GM20431 (cell line): ENCODE results near the gene OSGIN1.

ENCODE experiments used
- in situ Hi-C: fragments of 300-500 bp; cut with MseI, MboI; formaldehyde crosslinking; loops from one replicate; pipeline ENCODE4 v1.15.0; 2020; ENCODE audit warnings: low sequenced_read_pairs; ENCODE audit not compliant: unreplicated experiment

Gene OSGIN1

DNA sequence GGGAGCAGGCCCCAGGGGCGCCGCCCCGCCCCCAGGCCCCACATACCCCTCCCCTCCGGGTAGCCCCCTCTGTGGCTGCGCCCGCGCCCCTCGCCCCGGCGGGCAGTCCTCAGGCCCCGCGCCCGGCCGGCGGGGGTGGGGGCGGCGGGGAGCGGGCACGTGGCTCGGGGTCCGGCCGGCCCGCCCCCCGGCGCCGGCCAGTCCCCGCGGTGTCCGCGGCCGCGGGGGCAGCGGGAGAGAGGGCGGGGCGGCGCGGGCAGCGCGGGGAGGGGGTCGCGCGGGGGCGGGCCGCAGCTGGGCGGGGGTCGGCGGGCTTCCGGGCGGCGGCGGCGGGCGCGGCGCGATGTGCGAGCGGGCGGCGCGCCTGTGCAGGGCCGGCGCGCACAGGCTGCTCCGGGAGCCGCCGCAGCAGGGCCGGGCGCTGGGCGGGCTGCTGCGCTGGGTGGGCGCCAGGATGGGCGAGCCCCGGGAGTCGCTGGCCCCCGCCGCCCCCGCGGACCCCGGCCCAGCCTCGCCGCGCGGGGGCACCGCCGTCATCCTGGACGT lies 15.3 kb downstream of the OSGIN1 start:
- in situ Hi-C loops: loop anchor here (25.0 kb wide), 1 partner anchor 219 kb away; the partner anchor contains the start of genes ADAD2 and TAF1C

DNA sequence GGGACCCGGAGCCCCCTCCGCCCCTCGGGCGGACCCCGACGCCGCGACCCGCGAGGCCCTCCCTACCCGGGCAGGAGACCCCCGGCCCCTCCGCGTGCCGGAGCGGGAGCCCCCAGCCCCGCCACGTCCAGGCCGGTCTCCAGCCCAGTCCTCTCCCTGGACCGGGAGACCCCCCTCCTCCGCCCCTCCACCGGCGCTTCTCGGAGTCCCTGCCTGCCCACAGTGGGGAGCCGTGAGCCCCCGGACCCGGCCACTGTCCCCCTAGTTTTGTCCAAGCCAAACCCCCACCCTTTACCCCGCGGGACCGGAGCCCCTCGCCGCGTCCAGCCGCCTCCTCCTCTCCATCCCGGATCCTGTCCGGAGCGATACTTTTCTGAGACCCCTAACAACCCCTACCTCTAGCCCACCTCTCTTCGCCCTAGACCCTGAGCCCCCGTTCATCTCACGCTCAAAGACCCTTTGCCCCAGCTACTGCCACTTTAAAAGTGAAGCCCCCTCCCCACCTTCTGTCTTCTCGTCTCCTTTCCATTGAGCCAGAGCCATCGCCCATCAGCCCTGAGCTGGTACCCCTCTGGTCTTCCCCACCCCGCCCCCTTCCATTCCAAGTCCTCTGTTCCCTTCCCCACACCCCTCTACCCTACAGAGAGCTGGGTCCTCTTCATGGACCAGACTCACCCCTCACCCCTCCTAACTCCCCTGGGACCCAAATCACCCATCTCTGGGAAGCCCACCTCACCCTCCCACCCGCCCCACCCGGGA lies 16.0 kb downstream of the OSGIN1 start:
- in situ Hi-C loops: loop anchor here (25.0 kb wide), 1 partner anchor 218 kb away; the partner anchor contains the start of genes ADAD2 and TAF1C

DNA sequence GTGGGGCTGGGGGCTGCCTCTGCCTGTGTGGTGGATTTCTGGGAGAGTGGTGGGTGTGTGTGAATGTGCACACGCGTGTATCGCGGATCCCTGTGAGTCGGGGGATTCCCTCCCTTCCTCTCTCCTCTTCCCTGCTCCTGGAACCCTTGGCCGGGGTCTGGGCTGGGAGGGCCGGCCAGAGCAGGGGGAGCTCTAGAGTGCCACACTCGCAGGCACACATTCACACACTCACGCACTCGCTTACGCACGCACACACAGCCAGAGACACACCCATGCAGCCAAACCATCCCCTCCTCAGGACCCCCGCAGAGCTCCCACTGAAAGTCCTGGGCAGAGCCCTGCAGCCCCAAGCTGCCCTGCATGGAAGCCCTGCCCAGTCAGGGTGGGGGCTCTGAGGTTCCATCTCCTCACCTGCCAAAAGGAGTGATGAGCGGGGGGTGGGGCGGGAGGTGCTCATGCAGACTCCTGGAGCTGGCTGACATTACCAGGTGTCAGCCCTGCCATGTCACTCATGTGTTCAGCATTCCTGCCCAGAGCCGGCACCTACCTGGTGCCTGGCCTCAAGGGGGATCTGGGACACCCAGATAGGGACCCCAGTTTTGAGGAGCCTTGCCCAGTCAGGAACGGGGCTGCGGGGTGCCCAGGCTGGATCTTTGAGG lies 16.9 kb downstream of the OSGIN1 start:
- in situ Hi-C loops: loop anchor here (25.0 kb wide), 1 partner anchor 217 kb away; the partner anchor contains the start of genes ADAD2 and TAF1C

DNA sequence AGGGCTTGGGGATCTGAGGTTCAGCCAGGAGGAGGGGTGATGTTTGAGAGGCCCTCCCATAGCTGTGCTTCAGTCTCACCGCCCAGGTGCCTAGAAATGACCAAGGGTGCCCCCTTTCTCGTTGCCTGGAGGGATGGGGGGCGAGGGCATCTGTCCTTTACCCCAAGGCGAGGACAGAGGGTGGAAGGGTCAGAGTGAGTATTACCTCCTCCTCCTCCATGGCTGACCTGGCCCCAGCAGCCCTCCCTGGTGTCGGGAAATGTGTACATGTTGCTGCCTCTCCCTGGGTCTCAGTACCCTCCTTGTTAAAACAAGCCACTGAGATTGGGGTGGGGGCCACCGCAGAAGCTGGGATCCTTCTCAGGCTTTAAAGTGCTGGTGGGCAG lies 17.4 kb downstream of the OSGIN1 start:
- in situ Hi-C loops: loop anchor here (25.0 kb wide), 1 partner anchor 217 kb away; the partner anchor contains the start of genes ADAD2 and TAF1C

DNA sequence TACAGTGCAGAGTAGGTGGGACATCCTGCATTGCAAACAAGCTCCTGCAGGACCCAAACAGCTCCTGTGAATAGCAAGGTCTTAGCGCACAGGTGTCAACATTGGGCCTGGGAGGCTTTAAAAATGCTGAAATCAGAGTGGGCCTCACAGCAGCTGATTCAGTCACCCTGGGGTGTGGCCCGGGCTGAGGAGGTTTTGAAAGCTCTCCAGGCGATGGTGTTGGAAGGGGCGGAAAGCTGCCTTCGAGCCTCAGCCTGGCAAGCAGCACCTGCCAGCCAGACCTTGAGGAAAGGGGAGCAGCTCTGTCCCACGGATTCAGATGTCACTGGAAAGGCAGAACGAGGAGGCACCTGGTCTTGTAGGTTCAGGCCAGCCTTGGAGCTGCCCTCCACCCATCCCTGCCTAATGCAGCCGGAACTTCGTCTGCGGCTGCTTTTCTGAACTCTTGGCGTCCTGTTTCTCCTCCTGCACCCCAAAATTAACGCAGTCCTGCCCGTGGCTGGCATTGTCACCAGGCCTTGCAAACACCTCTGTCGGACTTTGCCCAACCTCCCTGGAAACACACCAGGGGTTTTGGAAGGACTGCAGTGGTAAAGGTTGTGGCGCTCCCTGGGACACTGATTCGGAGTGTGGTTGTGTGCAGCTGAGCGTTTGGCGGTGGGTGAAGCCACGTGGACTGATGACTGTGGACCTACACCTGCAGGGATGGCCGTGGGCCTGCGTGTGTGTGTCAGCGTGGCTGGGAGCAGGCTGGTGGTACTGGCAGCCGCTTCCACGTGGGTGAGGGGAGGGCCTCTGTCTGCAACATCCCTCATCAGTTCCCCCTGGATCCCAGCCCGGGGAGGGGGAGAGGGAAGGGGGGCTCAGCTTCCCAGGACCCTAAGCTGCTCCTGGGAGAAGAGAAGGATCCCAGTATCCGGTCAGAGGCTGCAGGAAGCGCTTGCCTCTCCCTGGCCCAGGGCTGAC lies 18.4 kb downstream of the OSGIN1 start:
- in situ Hi-C loops: loop anchor here (25.0 kb wide), 1 partner anchor 216 kb away; the partner anchor contains the start of genes ADAD2 and TAF1C

DNA sequence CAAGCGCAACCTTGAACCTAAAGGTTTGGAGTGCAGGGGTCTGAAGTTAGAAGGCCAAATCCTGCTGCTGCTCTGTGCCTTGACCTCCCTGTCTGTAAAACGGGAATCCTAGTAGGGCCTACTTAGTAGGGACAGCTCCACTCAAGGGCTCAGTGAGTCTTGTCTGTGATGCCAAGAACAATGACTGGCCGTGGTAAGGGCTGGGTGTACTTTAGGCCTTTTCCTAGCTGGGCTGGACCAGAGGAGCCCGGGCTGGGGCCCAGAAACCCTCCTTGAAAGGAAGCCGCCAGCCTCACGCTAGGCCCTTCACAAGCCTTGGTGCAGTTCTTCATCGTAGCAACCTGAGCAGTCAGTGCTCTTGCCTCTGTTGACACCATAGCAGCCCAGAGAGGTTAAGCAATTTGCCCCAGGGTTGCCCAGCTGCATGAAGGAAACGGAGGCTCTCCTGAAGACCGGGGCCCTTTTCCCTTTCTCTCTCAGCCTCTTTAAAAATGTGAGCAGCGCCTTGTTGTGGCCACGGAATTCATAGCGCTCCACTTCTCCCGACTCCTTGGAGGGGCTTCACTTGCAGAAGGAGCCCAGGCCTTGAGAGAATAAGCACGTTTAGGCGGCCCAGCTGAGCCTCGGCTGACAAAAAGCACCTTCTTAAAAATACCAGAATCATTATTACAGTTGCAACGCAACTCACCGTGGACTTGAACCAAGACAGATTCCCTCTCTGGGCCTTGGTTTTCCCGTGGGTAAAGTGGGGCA lies 19.4 kb downstream of the OSGIN1 start:
- in situ Hi-C loops: loop anchor here (25.0 kb wide), 1 partner anchor 215 kb away; the partner anchor contains the start of genes ADAD2 and TAF1C

DNA sequence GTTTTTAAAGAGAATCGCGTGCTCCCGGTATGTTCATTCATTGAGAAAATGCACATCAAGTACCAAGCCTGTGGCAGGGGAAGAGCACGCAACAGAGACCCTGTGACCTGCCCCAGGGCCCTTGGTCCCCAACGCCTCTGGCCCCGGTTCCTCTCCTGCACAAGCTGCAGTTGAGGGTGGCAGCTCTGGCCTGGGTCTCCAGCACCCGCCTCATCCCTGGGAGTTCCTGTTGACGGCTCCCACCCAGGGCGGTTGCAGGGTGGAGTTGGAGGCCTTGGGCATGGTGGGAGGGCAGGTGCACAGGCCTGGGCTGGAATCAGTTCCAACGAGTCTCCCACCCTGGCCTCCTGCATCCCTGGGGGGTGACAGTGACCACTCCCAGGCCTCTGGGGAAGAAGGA lies 20.0 kb downstream of the OSGIN1 start:
- in situ Hi-C loops: loop anchor here (25.0 kb wide), 1 partner anchor 214 kb away; the partner anchor contains the start of genes ADAD2 and TAF1C

DNA sequence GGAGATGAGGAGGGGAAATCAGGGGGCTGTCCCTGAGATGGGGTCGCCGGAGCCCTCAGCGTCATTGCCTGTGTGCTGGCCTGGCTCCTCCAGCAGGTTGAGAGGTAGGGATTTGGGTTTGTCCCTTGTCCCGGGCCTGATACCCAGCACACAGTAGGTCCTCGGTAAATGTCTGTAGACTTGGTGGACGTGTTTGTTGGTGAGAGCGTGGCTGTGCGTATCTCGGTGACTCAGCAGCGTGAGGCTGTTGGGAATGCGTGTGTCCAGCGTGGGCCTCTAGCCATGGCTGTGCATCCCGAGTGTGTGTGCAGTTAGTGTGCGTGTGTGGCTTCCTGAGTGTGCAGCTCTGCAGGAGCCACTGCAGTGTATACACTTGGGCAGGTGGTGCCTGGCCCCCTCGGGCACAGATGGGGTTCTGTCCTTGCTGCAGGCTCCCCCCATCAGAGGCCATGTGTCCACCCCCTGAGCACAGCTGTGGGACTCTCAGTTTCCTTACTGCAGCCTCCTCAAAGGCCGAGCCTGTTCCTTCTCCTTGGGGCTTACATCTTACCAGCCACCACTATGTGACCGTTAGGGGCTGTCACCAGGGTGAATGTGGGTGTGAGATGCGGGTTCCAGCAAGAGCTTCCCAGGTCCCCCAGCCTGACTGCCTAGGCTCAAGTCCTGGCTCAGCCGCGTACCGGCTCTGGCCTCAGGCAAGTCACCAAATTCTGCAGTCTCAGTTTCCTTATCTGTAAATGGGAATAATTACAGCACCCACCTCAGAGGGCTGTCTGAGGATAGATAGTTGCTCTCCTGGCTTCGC lies 20.7 kb downstream of the OSGIN1 start:
- in situ Hi-C loops: loop anchor here (25.0 kb wide), 1 partner anchor 214 kb away; the partner anchor contains the start of genes ADAD2 and TAF1C

DNA sequence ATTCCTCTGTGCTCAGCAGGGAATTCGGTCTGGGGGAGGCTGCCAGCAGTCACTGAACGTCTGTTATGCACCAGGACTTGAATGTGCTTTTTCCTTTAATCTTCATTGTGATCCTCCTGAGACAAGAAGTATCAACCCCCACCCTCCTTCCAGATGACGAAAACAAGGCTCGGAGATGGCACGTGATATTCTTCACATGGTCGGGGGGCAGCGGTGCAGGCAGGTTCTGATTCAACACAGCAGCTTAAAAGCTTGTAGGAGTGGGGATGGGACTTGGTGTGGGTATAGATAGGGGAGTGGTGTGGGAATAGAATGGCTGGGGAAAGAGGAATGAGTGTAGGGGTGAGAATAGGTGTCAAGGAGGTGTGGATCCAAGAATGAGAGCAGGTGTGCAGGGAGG lies 21.4 kb downstream of the OSGIN1 start:
- in situ Hi-C loops: loop anchor here (25.0 kb wide), 1 partner anchor 213 kb away; the partner anchor contains the start of genes ADAD2 and TAF1C

DNA sequence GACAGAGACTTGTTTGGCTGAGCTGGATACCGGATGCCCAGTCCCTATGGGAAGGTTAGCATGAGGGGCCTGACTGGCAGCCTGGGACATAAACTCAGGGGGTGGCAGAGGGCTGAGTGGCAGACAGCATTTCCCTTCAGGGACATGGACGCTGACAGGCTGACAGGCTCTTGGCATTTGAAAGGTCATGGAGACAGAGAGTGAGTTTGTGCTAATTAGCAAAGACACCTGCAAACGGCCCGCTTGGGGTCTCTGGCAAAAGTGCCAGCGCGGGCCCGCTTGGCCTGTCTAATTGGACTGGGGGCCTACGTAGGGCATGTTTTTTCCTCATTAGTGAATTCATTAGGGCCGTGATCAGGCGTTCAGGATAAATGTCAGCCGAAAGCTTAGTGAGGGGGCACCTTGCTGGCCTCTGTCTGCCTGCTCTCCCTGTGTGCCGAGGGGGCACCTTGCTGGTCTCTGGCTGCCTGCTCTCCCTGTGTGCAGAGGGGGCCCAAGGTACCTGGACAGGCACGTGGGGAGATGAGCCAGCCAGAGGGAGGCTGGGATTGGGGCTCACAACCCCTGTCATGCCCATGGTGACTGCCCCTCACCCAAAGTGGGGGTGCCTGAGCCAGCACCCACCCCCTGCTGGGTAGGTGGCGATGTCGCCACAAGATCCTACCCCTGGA lies 22.7 kb downstream of the OSGIN1 start:
- in situ Hi-C loops: loop anchor here (25.0 kb wide), 1 partner anchor 512 kb away; no protein-coding TSS in a partner anchor

DNA sequence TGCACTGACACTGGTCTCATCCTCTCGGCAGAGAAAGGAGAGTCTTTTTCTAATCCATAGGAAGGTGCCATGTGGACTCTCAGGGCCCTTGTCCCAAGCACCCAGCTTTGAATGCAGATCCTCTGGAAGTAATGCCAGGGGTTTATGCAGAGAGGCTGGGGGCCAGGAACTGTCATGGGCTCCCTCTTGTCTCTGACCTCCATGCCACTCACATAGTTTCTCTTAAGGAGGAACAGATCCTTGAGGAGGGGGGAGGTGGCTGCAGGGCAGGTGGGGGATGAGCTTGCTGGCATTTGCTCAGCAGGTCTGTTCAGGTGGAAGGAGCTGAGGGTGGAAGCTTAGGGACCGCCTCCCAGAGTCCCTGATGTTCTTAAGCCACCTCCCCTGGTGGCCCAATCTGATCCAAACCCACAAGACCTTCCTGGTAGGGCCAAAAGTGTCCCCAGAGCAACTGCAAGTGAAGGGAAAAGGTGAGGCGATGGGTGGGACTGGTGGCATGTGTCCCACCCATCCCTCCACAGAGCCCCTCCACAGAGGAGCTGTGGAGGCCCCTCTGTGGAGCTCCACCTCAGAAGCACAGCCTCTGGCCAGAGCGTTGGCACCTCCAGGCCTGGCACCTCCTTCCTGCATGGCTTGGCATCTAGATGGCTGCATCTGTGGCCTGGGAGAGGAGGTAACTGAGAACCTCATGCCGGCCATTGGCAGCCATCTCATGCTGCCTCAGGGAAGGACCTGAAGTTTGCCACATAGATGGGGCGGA lies 24.2 kb downstream of the OSGIN1 start:
- in situ Hi-C loops: loop anchor here (25.0 kb wide), 1 partner anchor 510 kb away; no protein-coding TSS in a partner anchor

DNA sequence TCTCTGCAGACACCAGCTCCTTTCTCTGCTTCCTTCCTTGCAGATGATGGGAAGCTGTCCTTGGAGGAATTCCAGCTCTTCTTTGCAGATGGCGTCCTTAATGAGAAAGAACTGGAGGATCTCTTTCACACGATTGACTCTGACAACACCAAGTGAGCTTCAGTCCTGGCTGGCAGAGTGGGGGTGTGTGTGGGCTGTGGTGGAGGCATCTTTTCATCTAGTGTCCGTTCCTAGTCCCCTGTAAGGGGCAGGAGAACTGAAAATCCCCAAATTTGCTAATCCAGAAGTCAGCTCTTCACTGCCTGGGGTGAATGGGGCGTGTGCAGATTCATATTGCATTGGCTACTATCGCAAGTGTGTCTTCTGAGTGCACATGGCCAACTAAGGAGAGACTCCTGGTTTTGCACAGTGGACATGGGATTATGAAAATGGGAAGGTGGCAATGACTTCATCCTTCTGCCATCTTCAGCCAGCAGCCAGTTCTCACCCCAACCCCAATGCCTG lies 25.4 kb downstream of the OSGIN1 start:
- in situ Hi-C loops: loop anchor here (25.0 kb wide), 1 partner anchor 509 kb away; no protein-coding TSS in a partner anchor

DNA sequence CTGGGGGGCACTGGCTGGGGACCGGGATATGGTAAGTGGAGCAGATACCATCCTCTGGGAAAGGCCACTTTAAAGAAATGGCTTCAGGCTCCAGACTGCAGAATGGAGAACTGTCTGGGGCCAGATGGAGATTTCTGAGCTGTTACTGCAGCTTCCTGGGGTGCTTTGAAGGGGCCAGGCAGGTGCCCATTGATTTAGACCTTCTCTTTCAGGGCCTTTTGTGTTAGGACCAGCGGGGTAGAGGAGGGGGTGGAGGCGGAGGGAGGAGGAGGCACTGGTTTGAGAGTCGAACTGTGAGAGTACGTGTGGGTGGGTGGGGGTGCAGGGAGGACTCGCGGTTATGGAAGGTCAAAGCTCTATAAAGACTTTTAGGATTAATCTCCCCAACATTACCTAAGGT lies 26.4 kb downstream of the OSGIN1 start:
- in situ Hi-C loops: loop anchor here (25.0 kb wide), 1 partner anchor 508 kb away; no protein-coding TSS in a partner anchor

DNA sequence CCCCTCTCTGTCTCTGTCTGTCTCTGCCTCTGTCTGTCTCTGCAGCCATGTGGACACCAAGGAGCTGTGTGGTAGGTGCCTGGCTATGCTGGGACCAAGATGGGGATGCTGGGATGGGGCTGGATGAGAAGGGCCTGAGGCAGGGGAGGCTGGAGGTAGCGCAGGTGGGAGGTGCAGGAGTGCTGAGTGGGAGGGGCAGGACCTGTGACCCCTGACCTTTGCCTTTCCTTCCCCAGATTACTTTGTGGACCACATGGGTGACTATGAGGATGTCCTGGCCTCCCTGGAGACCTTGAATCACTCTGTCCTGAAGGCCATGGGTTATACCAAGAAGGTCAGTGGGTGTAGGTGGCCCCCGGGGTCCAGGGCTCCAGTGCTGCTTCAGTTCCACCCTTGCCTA lies 27.8 kb downstream of the OSGIN1 start:
- in situ Hi-C loops: loop anchor here (25.0 kb wide), 1 partner anchor 507 kb away; no protein-coding TSS in a partner anchor

DNA sequence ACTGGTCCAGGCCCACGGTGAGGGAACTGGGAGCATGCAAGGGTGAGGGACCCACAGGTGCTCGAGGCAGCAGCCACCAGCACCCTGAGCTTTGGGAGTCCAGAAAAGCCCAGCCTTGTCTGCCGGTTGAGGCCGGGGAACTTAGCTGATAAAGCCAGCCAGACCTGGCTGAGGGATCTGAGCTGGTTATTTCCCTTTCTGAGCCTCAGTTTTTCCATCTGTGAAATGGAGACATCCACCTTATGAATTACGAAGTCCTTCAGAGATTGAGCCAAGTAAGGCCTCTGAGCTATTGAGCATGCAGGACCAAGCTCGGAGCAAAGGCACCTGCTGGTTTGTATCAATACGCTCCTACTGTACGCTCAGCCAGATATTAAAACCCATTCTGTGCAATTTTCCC lies 28.8 kb downstream of the OSGIN1 start:
- in situ Hi-C loops: loop anchor here (25.0 kb wide), 1 partner anchor 506 kb away; no protein-coding TSS in a partner anchor

DNA sequence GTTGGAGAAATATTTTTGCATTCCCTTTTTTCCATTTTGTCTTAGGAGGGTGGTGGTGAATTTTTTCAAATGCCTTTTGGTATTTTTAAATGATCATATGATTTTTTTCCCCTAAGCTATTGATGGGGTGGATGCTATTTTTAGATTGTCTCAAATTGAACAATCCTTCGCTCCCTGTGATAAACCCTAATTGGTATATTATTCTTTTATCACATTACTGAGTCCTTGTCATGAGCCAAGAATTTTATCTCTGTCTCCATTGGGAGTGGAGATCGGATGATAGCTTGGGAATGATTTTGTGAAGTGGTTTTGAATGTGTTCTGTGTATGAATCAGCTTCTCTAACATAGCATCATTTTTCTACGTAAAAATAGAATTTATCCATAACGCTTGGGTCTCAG lies 30.5 kb downstream of the OSGIN1 start:
- in situ Hi-C loops: loop anchor here (25.0 kb wide), 1 partner anchor 504 kb away; no protein-coding TSS in a partner anchor
